8988T (cell line): Measurements from ENCODE around the gene UBE4B.

Experiments used
- DNase-seq: peaks from one replicate; pipeline ENCODE4 v3.0.0; 2011

Gene UBE4B

GRCh38 chr1:10121688-10122087 is 88.9 kb downstream of the UBE4B start:
- DNase-seq: no peak

DNA sequence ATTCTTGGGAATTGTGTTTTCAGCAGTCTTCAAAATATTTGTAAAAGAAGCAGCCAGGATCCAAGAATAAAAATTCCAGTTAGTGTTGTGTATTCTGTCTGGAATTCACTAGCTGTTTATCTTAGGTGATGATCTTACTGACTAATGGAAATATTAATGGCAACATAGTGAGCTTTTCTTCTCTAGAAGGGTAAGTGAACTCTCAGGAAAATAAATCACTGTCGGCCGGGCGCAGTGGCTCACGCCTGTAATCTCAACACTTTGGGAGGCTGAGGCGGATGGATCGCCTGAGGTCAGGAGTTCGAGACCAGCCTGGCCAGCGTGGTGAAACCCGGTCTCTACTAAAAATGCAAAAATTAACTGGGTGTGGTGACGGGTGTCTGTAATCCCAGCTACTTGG is 90.2 kb downstream of the UBE4B start:
- no peak for DNase-seq

GRCh38 chr1:10128101-10128765 is 95.5 kb downstream of the UBE4B start:
- DNase-seq: no peak

- no peak for DNase-seq
These were observed 99.6 kb downstream of the UBE4B start for GRCh38 chr1:10132316-10132715.

GRCh38 chr1:10132852-10133251 is 100.1 kb downstream of the UBE4B start:
- DNase-seq: no peak

GRCh38 chr1:10140981-10141380 is 108.2 kb downstream of the UBE4B start:
- no peak for DNase-seq

- DNase-seq: no peak
These were observed 111.3 kb downstream of the UBE4B start for GRCh38 chr1:10143961-10144485.

- DNase-seq: no peak
These were observed 113.6 kb downstream of the UBE4B start for GRCh38 chr1:10146391-10146790.

GRCh38 chr1:10149231-10149630 is 116.5 kb downstream of the UBE4B start:
- DNase-seq: no peak

- no peak for DNase-seq
These were observed 120.0 kb downstream of the UBE4B start for GRCh38 chr1:10152709-10153284.

DNA sequence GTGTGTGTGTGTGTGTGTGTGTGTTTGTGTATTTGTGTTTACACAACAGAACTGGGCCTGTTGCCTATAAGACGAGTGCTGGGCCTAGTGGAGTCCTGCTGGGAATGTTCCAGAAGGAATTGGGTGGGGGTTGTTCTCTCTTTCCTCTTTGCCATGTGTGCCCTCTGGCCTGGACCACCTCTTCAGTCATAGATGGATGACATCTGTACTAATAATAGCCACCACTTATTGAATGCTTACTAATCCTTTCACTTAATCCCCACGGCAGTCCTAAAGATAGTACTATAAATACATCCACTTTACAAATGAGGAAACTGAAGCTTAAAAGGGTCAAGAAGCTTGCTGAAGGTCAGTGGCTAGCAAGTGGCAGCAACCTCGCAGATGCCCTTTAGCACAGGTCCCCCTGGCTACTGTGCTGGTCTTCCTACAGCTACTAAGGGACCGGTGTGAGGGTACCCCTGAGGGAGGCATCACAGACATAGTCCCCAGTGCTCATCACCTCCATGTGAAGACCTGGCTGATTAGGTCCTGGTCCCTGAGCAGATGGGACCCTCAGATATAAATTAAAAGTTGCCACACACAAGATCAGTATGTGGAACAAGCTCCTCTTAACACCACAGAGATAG is 122.4 kb downstream of the UBE4B start:
- DNase-seq: no peak

DNA sequence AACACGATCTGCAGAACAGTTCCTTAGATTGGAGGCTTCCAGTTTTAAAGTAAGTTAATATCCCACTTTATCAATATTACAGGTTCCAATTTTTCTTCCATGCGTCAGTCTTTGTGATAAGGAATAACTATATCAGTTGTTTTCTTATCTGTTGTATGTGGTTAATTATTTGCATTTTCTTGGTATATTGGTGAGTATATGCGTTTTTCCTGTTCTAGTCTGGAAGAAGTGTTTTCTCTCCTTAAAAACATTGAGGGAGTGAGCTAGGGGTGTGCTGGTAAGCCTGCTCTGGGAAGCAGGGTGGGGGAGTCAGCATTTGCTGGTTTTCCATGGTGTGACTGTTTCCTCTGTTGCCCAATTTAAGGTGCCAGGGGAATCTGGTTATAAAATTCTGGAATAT is 127.4 kb downstream of the UBE4B start:
- DNase-seq: no peak

- DNase-seq: no peak
These were observed 128.2 kb downstream of the UBE4B start for GRCh38 chr1:10160907-10161490.

GRCh38 chr1:10161541-10162290 is 129.0 kb downstream of the UBE4B start:
- DNase-seq: no peak

- DNase-seq: no peak
These were observed 136.3 kb downstream of the UBE4B start for GRCh38 chr1:10168912-10169514.

DNA sequence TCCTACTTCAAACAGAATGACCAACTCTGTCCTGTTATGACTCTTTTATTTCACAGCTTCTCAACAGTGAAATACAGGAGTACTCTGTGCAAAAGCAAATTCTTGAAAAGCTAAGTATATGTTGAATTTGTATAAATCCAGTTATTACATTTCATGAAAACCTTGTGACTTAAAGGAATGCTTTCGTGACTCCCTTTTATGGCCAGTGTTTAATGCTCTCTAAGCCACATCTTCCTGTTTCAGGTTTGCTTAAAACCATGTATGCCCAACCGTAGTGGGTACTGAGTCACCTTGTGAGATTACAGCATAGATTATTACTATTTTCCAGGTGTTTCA is 137.4 kb downstream of the UBE4B start:
- DNase-seq: no peak

DNA sequence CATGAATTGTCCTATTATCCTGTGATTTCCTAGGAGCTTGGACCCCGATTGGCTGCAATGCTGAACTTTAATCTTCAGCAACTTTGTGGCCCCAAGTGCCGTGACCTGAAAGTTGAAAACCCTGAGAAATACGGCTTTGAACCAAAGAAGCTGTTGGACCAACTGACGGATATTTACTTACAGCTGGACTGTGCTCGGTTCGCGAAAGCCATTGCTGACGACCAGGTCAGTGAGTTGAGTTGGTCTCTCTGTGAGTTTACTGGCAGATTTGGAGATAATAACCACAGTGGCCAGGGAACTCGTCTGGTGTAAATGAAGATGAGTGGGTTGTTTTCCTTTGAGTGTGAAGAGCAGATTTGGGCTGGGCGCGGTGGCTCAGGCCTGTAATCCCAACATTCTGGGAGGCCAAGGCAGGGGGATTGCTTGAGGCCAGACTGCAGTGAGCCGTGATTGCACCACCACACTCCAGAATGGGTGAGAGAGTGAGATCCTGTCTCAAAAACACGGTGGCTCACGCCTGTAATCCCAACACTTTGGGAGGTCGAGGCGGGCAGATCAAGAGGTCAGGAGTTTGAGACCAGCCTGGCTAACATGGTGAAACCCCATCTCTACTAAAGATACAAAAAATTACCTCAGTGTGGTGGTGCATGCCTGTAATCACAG is 138.5 kb downstream of the UBE4B start:
- no peak for DNase-seq

GRCh38 chr1:10171995-10172669 is 139.4 kb downstream of the UBE4B start:
- DNase-seq: no peak

DNA sequence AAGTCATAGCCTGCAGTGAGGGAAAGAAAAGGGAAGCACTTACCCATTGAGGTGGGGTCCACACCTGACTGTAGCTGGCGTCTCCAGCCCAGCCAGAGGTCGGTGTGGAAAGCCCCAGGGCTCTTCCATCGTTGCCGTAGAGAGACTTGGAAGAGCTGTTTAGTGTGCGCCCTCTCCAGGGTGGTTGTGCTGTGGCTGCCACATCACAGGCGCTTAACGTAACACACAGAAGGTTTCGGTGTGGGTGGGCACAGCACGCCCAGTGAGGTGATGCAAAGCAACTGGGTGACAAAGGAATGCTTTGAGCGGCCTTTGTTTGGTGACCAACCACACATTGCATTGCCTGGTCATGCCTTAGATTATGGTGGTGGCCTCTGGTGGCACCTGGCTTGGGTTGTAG is 140.8 kb downstream of the UBE4B start:
- DNase-seq: no peak

DNA sequence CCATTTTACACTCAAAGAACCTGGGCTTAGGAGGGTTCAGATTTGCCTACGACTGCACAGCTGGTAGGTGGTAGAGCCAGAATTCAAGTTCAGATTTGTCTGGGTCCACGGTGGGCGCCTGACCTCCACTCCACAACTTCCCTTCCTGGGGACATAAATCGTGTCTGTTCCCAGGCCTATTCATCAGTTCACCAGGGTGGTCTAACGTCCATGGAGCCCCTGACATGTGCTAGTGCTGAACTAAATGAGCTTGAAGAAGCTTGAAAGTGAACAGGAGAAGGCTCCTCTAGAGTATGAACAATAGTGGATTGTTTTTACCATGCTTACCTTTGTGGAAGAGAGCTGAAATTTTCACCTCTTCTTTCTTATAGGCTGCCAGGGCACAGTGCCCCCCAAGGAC is 145.1 kb downstream of the UBE4B start:
- DNase-seq: no peak

DNA sequence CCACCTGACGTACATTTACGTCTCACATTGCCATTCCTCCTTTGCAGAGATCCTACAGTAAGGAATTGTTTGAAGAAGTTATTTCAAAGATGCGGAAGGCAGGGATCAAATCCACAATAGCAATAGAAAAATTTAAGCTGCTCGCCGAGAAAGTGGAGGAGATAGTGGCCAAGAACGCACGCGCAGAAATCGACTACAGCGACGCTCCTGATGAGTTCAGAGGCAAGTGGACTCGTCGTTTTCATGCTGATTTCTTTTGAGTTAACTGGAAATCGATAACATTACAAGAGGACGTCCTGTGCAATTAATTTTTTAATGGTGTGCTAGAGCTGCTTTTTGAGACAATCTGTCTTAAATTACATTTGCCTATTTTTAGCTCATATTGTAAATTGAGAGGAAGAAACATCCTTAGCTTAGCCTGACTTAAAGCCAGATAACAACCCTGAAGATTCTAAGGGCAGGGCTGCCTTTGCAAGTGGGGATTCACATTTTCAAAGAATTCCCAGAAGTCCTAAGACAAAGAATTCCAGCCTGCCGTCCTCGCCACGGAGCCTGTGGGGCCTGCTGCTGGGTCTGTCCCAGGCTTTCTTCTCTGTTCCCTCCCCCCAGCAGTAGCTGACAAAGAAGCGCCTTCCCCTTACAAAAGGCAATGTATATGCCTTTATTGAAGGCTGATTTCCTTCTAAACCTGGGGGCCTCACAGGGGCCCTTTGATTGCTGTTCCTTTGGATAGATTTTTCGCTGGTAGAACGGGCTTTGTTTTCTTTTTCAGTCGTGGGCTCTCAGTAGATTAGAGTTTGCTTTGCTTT is 146.0 kb downstream of the UBE4B start:
- DNase-seq: no peak
